Smooth muscle cell (in vitro differentiated cells): ENCODE data around the gene CHRD. TPM values are rescaled to one million over a fixed set of nuclear protein-coding genes. Genes with fewer than 3 reads are reported as not detected.

Experiments used
- DNase-seq: peaks from one replicate; lab custom pipeline; 2025; ENCODE audit not compliant: unreplicated experiment; lab: John Stamatoyannopoulos, UW
- H2AFZ ChIP-seq: fragments of 200-600 bp; sonication (generic); 2 replicates; pipeline ENCODE4 v1.6.0; 2016; ENCODE audit warnings: antibody characterized with exemption, low read depth, mild to moderate bottlenecking
- H3F3A ChIP-seq: fragments of 200-600 bp; sonication (generic); 2 replicates; pipeline ENCODE4 v1.6.0; 2017; ENCODE audit warnings: antibody characterized with exemption, low read depth
- H3K27ac ChIP-seq: fragments of 200-600 bp; sonication (generic); 2 replicates; pipeline ENCODE4 v1.5.1; 2016; ENCODE audit warnings: low read depth, mild to moderate bottlenecking
- H3K27me3 ChIP-seq: fragments of 200-600 bp; sonication (generic); 2 replicates; pipeline ENCODE4 v1.6.1; 2016; ENCODE audit warnings: low read depth, mild to moderate bottlenecking
- H3K36me3 ChIP-seq: fragments of 200-600 bp; sonication (generic); 2 replicates; pipeline ENCODE4 v1.5.1; 2016; ENCODE audit warnings: low read depth
- H3K4me1 ChIP-seq: fragments of 200-600 bp; sonication (generic); 2 replicates; pipeline ENCODE4 v1.5.1; 2016; ENCODE audit warnings: low read depth
- H3K4me2 ChIP-seq: fragments of 200-600 bp; sonication (generic); 2 replicates; pipeline ENCODE4 v1.6.0; 2016; ENCODE audit warnings: mild to moderate bottlenecking
- H3K4me3 ChIP-seq: fragments of 200-600 bp; sonication (generic); 2 replicates; pipeline ENCODE4 v1.5.1; 2016; ENCODE audit warnings: mild to moderate bottlenecking
- H3K79me2 ChIP-seq: fragments of 200-600 bp; sonication (generic); 2 replicates; pipeline ENCODE4 v1.6.0; 2016; ENCODE audit warnings: low read depth, mild to moderate bottlenecking
- H3K9ac ChIP-seq: fragments of 200-600 bp; sonication (generic); 2 replicates; pipeline ENCODE4 v1.6.0; 2016; ENCODE audit warnings: low read depth
- H3K9me3 ChIP-seq: fragments of 200-600 bp; sonication (generic); replicated peaks from 2 replicates; pipeline ENCODE4 v1.5.1; 2016; ENCODE audit warnings: low read depth
- H4K20me1 ChIP-seq: fragments of 200-600 bp; sonication (generic); 2 replicates; pipeline ENCODE4 v1.6.0; 2016; ENCODE audit warnings: low read depth
- WGBS: methylation state at CpG from one replicate; pipeline ENCODE4 v1.1.7; 2016; ENCODE audit warnings: low lambda C conversion rate; 5-methylcytosine and 5-hydroxymethylcytosine counted together
- polyA plus RNA-seq: library from polyadenylated mRNA; unstranded; fragments of >200 nt; fragmentation: Nextera tagmentation; extraction: Ambion mirVana; gene quantifications from 2 replicates; pipeline ENCODE4 v1.2.1, GENCODE V29; 2016
- total RNA-seq: library from RNA; depleted of rRNA; stranded (reverse); fragments of >200 nt; gene quantifications from 2 replicates; pipeline ENCODE4 v1.2.3, GENCODE V29; 2014
- TF ChIP-seq, protein P1 (sequence below): fragments of 200-600 bp; sonication (generic); IDR thresholded peaks from 2 replicates; pipeline ENCODE4 v1.5.1; 2017; ENCODE audit warnings: borderline replicate concordance, mild to moderate bottlenecking, antibody characterized with exemption; ENCODE audit not compliant: insufficient read depth, poor library complexity, severe bottlenecking

CHRD gene
- total and polyA plus RNA-seq, 2 experiments from 2014 or later: 1.5 to 2.5 TPM

DNA sequence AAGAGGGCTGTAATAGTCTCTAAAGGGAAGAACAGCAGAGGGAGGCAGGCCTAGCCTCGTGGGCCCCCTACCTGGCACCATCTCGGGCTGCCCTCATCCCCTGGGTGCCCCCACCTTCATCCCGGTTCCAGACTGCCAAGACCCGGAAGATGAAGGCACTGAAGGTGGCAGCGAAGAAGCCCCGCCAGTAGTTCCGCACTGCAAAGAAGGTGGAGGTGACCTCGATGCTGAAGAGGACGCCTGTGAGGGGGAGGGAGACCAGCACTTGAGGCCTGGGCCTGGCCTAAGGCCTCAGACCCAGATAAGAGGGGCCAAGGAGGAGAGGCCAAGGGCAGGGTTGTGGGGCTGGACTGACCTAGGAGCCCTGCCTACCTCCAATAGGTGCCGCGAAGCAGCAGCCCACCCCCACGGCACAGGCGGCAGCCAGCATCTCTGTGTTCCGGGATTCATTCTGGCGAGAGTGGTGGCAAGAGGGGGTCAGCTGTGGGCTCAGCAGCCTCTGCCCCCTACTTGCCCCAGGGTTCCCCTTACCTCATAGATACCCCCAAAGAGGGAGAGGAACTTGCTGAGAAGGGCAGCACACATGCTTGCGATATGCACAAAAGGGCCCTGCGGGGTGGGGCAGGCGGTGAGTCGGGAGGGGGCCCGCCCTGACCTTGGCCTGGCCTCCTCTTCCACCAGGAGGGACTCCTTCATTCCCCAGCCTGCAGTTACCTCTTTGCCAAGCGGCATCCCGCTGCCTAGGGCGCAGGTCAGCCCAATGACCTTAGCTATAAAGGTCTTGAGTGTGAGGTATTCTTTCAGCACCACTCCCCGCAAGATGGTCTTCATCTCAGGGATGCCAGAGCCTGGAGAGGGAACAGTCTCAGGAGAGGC lies 22.4 kb upstream of the CHRD start:
- peaks cover 6% of the 10 kb centered on the region for H3K79me2 ChIP-seq
- no peak overlapping the region for H3K9ac ChIP-seq
- H3K4me1 ChIP-seq: peaks cover 8% of the 10 kb centered on the region
- H3K27me3 ChIP-seq: no peaks in the 10 kb centered on the region
- no peak overlapping the region for H2AFZ ChIP-seq
- H3K4me2 ChIP-seq: no peak overlapping the region
- no peak overlapping the region for H3K27ac ChIP-seq
- 97% methylated on average over 24 of the region's 24 CpGs for WGBS
- no peaks in the 10 kb centered on the region for H4K20me1 ChIP-seq
- no peak for DNase-seq
- TF ChIP-seq, protein P1, sequence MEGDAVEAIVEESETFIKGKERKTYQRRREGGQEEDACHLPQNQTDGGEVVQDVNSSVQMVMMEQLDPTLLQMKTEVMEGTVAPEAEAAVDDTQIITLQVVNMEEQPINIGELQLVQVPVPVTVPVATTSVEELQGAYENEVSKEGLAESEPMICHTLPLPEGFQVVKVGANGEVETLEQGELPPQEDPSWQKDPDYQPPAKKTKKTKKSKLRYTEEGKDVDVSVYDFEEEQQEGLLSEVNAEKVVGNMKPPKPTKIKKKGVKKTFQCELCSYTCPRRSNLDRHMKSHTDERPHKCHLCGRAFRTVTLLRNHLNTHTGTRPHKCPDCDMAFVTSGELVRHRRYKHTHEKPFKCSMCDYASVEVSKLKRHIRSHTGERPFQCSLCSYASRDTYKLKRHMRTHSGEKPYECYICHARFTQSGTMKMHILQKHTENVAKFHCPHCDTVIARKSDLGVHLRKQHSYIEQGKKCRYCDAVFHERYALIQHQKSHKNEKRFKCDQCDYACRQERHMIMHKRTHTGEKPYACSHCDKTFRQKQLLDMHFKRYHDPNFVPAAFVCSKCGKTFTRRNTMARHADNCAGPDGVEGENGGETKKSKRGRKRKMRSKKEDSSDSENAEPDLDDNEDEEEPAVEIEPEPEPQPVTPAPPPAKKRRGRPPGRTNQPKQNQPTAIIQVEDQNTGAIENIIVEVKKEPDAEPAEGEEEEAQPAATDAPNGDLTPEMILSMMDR: no peak
- peaks cover 6% of the 10 kb centered on the region for H3F3A ChIP-seq
- H3K9me3 ChIP-seq: no peaks in the 10 kb centered on the region
- H3K4me3 ChIP-seq: no peak overlapping the region
- H3K36me3 ChIP-seq: no peaks in the 10 kb centered on the region

DNA sequence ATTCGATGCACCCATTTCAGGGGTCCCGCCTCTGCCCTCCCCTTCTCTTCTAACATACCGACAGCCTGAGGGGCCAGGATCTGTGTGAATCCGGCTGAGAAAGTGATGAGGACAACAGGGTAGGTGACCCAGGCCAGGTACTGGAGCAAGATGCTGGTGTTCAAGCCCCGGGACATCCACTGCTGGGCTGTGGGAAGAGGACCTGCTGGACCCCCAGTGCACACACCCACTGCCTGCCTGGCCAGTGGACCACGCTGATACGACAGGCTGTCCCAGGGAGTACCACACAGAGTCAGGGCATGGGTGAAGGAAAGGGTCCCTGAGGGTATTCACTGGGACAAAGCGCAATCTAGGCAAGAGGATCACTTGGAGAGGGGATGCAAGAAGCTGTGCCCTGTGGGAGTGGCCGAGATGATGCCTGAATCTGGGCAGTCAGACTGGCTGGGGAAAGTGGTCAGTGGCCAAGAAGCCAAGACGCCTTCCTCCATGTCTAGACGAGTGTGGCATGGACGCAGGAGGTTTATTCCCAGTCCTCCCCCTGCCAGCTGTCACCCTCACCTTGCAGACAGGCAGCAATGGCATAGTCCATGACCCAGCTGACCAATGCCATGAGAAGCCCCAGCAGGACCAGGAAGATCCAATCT lies 21.6 kb upstream of the CHRD start:
- H3F3A ChIP-seq: peaks cover 6% of the 10 kb centered on the region
- DNase-seq: no peak
- no peak overlapping the region for H3K9ac ChIP-seq
- H3K27ac ChIP-seq: no peak overlapping the region
- H2AFZ ChIP-seq: no peak overlapping the region
- 94% methylated on average over 12 of the region's 12 CpGs for WGBS
- H3K27me3 ChIP-seq: no peaks in the 10 kb centered on the region
- no peak overlapping the region for H3K4me3 ChIP-seq
- peaks cover 8% of the 10 kb centered on the region for H3K4me1 ChIP-seq
- H3K36me3 ChIP-seq: no peaks in the 10 kb centered on the region
- no peaks in the 10 kb centered on the region for H4K20me1 ChIP-seq
- H3K79me2 ChIP-seq: peaks cover 6% of the 10 kb centered on the region
- no peak overlapping the region for H3K4me2 ChIP-seq
- TF ChIP-seq, protein P1: no peak
- H3K9me3 ChIP-seq: no peaks in the 10 kb centered on the region

DNA sequence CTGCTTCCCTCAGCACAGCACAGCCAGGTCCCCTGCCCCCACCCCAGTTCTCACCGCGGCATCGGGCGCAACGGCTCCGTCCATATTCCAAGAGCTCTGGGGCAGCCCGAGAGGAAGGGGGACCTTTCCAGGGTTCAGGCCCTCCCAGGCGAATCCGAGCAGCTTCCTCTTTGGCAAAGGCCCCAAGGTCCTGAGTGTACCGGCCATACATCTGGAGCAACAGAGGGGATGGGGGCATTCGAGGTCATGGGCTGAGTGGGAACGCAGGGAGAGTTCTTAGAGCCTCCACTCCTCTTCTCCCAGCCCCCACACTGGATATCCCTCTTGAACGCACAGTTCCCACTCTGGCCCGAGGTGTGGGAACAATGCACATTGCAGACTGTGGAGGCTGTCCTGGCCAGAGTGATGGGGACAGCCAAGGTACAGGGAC lies 20.9 kb upstream of the CHRD start:
- WGBS: 94% methylated on average over 14 of the region's 14 CpGs
- peaks cover 12% of the 10 kb centered on the region for H3K79me2 ChIP-seq
- H3K4me3 ChIP-seq: no peak overlapping the region
- H3K4me1 ChIP-seq: peaks cover 11% of the 10 kb centered on the region
- H3K36me3 ChIP-seq: no peaks in the 10 kb centered on the region
- H3K9me3 ChIP-seq: no peaks in the 10 kb centered on the region
- no peak overlapping the region for H3K27ac ChIP-seq
- H3K4me2 ChIP-seq: no peak overlapping the region
- H3K9ac ChIP-seq: no peak overlapping the region
- no peak overlapping the region for H2AFZ ChIP-seq
- peaks cover 6% of the 10 kb centered on the region for H3F3A ChIP-seq
- no peaks in the 10 kb centered on the region for H4K20me1 ChIP-seq
- TF ChIP-seq, protein P1: no peak
- H3K27me3 ChIP-seq: no peaks in the 10 kb centered on the region
- DNase-seq: no peak
